Fibroblast of upper back skin (primary cell): Measurements from ENCODE around the gene CLPTM1L.
"Not testable (repeated sequence)": the region's sequence is repeated elsewhere in the genome, so short reads cannot be mapped to it uniquely, and the experiment has no call there.

Source experiments
- DNase-seq: peaks from one replicate; pipeline ENCODE4 v3.0.0-alpha.2; 2013

CLPTM1L gene

DNA sequence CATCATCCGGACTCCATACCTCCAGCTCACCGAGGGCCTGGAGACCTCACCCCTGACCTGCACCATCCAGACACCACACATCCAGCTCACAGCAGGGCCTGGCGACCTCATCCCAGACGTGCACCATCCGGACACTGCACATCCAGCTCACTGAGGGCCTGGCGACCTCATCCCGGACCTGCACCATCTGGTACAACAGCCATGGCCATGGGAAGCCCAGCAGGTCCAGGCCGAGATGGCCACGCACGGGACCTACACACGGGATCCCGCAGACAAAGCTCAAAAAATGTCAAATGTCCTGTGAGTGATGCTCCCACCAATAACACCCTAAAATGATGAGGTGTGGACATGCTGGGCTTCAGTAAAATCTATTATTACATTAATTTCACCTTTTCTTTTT, 59.8 kb downstream of the CLPTM1L start:
- no peak for DNase-seq

DNA sequence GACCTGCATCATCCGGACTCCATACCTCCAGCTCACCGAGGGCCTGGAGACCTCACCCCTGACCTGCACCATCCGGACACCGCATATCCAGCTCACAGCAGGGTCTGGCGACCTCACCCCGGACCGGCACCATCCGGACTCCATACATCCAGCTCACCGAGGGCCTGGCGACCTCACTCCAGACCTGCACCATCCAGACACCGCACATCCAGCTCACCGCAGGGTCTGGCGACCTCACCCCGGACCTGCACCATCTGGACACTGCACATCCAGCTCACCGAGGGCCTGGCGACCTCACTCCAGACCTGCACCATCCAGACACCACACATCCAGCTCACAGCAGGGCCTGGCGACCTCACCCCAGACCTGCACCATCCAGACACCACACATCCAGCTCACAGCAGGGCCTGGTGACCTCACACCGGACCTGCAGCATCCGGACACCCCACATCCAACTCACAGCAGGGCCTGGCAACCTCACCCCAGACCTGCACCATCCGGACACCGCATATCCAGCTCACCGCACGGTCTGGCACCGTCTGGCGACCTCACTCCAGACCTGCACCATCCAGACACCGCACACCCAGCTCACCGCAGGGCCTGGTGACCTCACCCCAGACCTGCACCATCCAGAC, 60.4 kb downstream of the CLPTM1L start:
- DNase-seq: not testable (repeated sequence)

DNA sequence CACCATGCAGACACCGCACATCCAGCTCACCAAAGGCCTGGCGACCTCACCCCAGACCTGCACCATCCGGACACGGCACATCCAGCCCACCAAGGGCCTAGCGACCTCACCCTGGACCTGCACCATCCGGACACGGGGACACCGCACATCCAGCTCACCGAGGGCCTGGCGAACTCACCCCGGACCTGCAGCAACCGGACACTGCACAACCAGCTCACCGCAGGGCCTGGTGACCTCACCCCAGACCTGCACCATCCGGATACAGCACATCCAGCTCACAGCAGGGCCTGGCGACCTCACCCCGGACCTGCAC, 61.2 kb downstream of the CLPTM1L start:
- not testable (repeated sequence) for DNase-seq

DNA sequence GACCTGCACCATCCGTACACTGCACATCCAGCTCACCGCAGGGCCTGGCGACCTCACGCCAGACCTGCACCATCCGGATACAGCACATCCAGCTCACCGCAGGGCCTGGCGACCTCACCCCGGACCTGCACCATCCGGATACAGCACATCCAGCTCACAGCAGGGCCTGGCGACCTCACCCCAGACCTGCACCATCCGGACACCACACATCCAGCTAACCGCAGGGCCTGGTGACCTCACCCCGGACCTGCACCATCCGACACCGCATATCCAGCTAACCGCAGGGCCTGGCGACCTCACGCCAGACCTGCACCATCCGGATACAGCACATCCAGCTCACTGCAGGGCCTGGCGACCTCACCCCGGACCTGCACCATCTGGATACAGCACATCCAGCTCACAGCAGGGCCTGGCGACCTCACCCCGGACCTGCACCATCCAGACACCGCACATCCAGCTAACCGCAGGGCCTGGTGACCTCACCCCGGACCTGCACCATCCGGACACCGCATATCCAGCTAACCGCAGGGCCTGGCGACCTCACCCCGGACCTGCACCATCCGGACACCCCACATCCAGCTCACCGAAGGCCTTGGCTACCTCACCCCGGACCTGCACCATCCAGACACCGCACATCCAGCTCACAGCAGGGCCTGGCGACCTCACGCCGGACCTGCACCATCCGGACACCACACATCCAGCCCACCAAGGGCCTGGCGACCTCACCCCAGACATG, 61.7 kb downstream of the CLPTM1L start:
- DNase-seq: not testable (repeated sequence)

DNA sequence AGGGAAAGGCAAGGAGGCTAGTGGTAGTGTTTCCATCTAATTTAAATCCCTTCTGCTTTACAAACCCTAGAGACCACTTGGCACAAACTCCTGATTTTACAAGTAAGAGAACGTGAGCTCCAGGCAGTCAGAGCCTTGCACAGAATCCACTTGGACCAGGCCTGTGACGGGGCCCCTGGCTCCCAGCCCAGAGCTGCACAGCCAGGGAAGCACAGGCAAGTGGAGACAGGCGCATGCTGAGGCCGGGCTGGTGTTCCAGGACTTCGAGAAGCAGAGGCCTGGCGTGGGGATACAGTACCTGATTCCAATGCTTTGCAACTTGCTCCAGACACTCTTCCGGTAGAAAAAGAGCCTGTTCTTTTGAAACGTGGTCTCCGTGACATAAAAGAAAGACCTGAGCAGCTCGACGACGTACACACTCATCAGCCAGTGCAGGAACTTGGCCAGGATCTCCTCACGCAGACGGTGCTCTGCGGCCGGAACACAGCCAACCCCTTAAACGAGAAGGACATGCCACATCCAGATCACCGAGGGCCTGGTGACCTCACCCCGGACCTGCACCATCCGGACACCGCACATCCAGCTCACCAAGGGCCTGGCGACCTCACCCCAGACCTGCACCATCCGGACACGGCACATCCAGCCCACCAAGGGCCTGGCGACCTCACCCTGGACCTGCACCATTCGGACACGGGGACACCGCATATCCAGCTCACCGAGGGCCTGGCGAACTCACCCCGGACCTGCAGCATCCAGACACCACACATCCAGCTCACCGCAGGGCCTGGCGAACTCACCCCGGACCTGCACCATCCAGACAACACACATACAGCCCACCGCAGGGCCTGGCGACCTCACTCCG, 62.5 kb downstream of the CLPTM1L start:
- no peak for DNase-seq

DNA sequence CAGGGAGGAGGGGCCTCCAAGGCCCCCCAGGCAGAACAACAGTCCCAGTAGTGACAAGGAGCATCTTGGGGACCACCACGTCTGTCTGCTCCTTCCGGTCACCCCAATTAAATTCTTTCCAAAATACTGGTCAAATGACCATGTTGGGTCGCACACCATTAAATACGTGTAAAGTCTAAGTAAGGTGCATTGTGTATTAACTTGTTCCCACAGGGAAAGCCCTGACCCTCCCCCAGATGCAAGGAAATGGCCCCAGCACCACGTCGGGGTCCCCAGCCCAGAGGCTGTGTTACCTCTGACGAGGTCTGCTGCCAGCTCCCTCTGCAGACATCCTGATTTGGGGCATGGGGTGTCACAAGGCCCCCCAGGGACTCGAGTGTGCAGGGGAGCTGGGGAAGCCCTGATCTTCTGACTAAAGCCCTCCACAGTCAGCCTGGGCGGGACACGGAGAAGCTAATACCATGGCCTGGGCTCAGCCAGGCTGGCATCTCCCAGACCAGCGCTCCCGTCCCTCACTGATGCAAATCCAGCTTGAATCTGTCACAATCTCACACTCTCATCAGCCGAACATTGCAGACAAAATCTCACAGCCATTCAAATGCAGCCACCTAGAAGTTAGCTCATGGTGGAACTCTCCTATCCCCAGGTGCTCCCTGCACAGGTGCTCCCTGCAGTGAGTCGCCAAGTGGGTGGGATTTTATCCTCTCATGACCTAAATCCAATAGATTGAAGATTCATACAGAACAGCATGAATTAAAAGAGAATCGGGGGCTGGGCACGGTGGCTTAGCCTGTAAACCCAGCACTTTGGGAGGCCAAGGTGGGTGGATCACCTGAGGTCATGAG, 63.6 kb downstream of the CLPTM1L start:
- DNase-seq: no peak

DNA sequence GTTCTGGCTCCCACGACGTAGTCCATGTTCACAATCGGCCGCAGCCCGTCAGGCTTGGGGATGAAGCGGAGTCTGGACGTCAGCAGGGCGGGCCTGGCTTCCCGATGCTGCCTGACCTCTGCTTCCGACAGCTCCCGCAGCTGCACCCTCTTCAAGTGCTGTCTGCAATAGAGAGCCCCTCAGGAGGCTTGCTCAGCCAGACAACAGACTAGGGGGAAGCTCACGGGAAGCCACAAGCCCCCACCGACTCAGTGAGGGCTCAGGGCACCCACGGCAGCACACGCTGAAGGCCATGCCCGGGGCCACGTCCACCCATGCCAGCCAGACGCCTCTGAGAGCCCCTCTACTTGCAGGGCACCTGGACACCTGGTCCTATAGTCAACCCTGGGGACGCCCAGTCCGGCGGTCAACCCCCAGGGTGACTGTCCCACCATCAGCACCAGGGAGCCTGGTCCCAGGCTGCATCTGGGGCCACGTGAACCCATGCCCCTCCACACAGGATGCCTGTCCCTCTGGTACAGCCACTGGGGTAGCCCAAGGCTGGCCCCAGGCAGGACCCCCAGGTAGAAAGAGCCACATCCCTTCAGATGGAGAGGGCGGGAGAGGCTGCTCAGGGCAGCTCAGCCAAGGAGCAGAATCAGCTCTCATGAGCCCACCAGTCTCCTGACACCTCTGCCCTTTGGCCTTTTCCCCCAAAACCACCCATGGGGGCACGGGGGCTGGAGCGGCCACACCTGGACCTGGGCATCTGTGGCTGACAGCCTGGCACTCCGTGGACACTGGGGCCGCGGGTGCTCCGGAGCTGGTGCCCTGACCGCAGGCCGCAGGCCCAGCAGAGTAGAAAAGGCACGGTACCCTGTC, 64.5 kb downstream of the CLPTM1L start:
- DNase-seq: no peak

DNA sequence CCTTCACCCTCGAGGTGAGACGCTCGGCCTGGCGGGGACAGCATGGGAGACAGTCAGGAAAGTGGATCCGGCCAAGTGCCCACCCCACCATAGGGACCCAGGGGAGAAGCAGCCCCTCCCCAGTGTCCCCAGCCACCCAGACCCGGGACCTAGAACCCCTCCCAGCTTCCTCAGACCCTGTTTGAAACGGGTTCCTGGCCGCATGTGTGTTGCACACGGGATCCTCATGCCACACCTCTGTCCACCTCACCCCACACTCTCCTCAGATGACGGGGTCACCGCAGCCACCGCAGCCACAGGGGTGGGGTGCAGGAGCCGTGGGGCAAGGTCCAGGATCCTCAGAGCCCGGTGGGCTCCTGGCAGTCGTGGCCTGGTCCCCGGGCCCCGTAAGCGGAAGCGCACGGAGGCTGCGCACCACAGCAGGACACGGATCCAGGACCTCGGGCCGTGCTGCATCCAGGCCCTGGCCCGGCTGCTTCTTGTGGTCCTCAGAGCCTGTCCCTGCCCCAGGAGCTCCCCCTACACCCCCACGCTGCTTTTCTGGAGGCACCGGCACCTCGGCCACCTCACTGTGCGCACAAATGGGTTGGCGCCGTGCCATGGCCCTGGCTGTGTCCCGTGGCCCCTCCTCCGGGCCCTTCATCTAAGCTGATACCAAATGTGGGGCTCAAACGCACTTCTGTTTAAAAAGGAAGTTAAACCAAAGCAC, 65.3 kb downstream of the CLPTM1L start:
- no peak for DNase-seq

DNA sequence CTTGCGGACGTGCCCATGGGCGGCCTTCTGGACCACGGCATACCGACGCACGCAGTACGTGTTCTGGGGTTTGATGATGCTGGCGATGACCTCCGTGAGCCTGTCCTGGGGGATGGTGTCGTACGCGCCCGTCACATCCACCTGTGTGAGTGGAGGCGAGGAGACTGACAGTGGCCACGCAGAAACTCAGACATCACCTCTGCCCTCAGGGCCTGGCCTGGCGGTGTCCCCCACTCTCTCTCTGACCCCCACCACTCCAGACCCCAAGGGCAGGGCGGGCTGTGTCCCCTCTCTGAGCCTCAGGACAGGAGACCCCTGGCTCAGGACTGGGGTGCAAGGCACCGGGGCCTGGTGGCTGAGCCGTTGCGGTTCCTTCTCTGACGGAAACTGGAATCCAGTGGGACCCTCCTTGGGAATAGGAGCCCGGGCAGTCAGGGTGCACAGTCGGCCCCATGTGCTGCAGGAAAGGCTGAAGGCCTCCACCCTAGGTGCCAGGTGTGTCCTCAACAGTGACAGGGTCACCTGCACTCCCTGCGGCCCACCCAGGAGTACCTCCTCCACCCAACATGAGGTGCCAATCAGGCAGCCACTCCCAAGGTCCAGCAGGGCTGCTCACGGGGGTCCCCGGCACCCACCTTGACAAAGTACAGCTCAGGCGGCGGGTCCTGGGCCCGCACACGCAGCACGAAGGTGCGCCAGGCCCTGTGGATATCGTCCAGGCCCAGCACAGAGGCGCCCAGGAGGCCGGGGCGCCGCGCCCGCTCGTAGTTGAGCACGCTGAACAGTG, 66.0 kb downstream of the CLPTM1L start:
- no peak for DNase-seq

DNA sequence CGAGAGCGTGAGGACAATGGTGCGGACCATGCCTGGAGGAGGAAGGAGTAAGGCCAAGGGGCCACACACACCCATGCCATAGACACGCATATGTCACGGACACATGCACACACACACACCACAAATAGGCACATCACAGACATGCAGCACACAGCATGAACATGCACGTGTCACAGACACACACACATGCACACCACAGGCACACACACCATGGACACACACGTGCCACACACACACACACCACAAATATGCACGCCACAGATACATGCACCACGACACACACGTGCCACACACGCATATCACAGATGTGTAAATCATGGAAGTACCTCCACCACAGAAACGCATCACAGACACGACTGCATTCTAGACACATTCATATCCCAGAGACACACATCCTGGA, 66.7 kb downstream of the CLPTM1L start:
- DNase-seq: no peak

DNA sequence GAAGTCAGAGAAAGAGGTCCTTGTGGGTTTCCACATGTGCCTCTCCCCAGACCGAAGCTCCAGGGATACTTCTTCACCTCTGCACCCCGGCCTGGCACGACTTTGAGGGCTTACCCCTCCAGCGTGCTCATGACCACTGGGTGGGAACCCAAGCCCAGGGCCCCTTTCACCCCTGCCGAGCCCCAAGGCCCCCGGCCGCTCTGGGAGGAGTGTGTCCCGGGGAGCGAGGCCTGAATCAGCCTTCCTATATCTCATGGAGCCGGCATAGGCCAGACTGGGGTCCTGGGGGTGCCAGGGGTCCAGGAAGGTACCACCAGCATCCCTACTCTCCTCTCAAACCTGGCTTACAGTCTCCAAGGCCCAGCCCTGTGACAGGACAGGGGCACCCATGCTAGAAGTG, 67.1 kb downstream of the CLPTM1L start:
- no peak for DNase-seq

DNA sequence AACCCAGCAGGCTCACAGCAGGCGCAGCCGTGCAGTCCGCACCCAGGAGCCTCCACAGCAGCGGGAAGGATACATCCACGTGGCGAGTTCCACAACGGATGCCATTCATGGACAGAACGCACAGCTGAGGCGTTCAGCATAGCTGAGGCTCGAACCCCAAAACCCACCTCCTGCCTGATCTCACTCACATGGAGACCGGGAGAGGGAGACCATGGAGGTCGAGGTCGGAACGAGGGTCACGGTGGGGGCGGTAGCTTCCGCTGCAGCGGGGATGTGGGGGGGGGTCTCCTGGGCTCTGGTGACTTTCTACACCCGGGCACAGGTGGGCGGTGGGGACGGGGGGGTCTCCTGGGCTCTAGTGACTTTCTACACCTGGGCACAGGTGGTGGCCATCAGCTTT, 67.6 kb downstream of the CLPTM1L start:
- DNase-seq: no peak

DNA sequence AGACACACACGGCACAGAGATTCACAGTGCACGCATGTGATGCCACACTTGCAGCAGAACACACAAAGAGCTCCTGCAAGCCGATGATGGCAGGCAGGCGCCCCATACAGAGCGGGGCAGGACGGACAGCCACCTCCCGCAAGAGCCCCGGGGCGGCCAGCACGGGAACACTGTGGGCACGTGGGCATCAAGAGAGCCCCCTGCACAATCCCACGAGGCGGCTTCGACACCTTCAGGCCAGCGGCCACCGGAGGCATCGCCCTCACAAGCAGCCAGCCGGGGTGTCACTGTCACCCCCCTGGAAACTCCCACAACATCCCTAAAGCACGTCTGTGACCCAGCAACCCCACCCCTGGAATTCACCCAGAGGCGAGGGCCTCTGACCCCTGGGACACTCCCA, 68.0 kb downstream of the CLPTM1L start:
- DNase-seq: no peak

DNA sequence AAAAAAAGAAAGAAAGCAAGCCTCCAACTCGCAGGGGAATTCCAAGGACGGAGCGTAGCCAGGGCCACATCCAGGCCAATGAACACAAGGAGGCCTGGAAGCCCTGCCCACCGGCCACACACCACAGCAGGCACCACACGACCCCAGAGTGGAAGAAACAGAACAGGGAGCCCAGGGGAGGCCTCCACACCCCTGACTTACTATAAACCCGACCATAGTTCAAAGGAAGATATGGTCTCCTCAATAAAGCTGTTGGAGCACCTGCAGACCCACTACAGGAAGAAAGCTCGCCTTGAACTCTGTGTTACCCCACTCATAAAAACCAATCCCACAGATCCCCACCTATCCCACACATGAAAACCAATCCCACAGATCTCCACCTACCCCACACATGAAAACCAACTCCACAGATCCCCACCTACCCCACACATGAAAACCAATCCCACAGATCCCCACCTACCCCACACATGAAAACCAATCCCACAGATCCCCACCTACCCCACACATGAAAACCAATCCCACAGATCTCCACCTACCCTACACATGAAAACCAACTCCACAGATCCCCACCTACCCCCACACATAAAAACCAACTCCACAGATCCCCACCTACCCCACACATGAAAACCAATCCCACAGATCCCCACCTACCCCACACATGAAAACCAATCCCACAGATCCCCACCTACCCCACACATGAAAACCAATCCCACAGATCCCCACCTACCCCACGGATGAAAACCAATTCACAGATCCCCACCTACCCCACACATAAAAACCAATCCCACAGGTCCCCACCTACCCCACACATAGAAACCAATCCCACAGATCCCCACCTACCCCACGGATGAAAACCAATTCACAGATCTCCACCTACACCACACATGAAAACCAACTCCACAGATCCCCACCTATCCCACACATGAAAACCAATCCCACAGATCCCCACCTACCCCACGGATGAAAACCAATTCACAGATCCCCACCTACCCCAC, 69.2 kb downstream of the CLPTM1L start:
- not testable (repeated sequence) for DNase-seq

DNA sequence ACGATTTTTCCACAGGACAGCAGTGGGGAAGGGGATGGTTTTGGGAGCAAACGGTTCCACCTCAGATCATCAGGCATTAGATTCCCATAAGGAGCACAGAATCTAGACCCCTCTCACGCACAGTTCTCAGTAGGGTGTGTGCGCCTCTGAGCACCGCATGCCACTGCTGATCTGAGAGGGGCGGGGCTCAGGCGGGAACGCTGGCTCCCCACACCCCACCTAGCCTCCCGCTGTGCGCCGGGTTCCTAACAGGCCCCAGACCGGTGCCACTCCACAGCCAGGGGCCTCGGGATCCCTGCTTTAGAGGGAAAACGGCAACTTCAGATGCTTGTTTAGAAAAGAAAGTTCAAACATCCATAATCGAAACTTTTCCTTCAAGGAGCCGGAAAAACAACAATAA, 70.4 kb downstream of the CLPTM1L start:
- DNase-seq: no peak

DNA sequence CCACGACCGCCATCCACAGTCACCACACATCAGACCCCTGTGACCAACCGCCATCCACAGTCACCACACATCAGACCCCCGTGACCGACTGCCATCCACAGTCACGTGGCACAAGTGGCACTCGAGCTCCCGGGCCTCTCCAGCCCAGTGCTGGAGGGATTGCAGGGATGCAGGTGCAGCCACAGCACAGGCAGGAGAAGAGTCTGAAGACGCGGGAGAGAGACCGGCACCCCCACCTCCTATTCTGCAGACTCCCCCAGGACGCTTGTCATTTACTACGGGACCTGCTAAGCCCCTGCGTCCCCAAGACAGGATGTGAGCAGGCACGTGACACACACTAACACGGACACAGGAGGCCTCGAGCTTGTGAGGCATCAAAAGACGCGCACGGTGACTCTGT, 71.2 kb downstream of the CLPTM1L start:
- DNase-seq: no peak

DNA sequence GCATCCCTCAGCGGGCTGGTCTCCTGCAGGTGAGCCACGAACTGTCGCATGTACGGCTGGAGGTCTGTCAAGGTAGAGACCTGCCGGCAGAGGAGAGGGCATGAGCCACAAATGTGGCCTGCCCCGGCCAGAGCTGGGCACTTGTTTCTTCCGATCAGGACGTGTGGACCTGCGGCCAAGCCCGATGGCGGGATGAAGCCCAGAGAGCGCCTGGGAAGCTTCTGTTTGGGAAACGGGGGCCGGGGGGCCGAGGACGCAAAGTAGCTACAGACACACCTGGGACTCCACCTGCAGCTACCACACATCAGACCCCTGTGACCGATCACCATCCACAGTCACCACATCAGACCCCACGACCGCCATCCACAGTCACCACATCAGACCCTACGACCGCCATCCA, 72.7 kb downstream of the CLPTM1L start:
- no peak for DNase-seq

DNA sequence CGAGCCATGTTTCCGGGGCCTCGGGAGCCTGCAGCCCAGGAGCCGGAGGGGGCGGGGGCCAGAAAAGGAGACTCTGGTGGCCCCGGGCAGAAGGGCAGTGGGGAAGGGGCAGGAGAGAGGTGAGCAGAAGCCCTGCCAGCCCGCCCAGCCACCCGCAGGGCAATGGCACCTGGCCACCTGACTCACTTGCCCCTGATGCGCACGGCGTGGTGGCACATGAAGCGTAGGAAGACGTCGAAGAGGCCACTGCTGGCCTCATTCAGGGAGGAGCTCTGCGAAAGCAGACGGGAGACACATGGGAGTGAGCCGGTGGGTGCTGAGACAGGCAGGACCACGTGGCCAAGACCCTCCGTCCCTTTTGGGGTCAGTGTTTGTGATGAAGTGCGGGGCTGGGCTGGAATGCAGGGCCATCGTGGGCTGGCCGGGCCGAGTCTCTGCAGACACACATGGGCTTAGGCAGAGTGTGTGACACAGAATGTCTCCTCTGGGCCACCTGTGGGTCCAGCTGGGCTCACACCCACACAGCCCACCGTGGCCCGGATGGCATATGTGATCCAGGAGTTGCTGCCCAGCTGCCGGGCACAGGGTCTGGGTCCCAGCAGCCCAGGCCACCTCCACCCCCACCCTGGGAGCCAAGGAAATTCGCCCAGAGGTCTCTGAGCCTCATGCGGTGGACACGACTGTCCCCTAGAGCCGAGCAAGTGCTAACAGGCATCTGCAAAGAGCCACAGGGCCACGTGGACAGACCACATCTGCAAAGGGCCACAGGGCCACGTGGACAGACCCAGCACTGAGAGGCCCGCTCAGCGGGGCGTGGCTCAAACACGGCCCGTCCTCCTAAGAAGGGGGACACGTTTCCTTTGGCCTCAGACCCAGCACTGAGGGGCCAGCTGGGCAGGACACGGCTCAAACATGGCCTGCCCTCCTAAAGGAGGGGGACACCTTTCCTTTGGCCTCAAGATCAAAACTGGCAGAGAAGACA, 73.7 kb downstream of the CLPTM1L start:
- DNase-seq: no peak
